Right atrium auricular region (tissue), 2 donors: Measurements from ENCODE around the gene SYNDIG1. TPM values are rescaled to one million over a fixed set of nuclear protein-coding genes. Genes with fewer than 3 reads are reported as not detected.

Experiments used
- DNase-seq: peaks from one replicate; pipeline ENCODE4 v3.0.0-alpha.2; 2019; ENCODE audit warnings: low spot score
- H3K27ac ChIP-seq, 2 donors: fragments of 200-600 bp; sonication (generic); 1 replicate in 1 of 2; 2 replicates in 1 of 2; pipeline ENCODE4 v1.5.1; 2016 to 2019
- H3K27me3 ChIP-seq, 2 donors: fragments of 200-600 bp; sonication (generic); one replicate each; pipeline versions ENCODE4 v1.5.1 to v1.6.0; 2017 to 2019
- H3K36me3 ChIP-seq: fragments of 200-600 bp; sonication (generic); one replicate; pipeline ENCODE4 v1.5.1; 2016
- H3K4me1 ChIP-seq, 2 donors: fragments of 200-600 bp; sonication (generic); one replicate each; pipeline versions ENCODE4 v1.5.1 to v1.6.0; 2017 to 2019
- H3K4me3 ChIP-seq, 2 donors: fragments of 200-600 bp; sonication (generic); 1 replicate in 1 of 2; 2 replicates in 1 of 2; pipeline ENCODE4 v1.5.1; 2017 to 2019; ENCODE audit warnings: mild to moderate bottlenecking in 1 of 2, moderate library complexity in 1 of 2
- H3K9me3 ChIP-seq, 2 donors: fragments of 200-600 bp; sonication (generic); one replicate each; pipeline ENCODE4 v1.5.1; 2019
- total RNA-seq, 2 donors: library from RNA; depleted of rRNA; stranded (reverse); fragments of >200 nt; gene quantifications; one replicate each; pipeline ENCODE4 v1.1.0, GENCODE V29; 2016
- TF ChIP-seq, protein P1 (sequence below), 2 donors: fragments of 200-600 bp; sonication (generic); IDR thresholded peaks; one replicate each; pipeline ENCODE4 v1.5.1; 2019; ENCODE audit warnings: antibody characterized with exemption in 2 of 2

SYNDIG1 gene
- total RNA-seq, 2 donors from 2014 or later, result 21.7 to 38.1 TPM

GRCh38 chr20:24695529-24696225, 226.2 kb downstream of the SYNDIG1 start:
- Histone ChIP-seq H3K9me3 (no peaks in the 10 kb centered on the region), H3K27me3 (no peaks in the 10 kb centered on the region), H3K36me3 (no peaks in the 10 kb centered on the region), H3K4me1 (peaks cover 0 to 14% of the 10 kb centered on the region in 2 donors), H3K27ac (no peak overlapping the region), H3K4me3 (no peak overlapping the region)
- TF ChIP-seq, protein P1, sequence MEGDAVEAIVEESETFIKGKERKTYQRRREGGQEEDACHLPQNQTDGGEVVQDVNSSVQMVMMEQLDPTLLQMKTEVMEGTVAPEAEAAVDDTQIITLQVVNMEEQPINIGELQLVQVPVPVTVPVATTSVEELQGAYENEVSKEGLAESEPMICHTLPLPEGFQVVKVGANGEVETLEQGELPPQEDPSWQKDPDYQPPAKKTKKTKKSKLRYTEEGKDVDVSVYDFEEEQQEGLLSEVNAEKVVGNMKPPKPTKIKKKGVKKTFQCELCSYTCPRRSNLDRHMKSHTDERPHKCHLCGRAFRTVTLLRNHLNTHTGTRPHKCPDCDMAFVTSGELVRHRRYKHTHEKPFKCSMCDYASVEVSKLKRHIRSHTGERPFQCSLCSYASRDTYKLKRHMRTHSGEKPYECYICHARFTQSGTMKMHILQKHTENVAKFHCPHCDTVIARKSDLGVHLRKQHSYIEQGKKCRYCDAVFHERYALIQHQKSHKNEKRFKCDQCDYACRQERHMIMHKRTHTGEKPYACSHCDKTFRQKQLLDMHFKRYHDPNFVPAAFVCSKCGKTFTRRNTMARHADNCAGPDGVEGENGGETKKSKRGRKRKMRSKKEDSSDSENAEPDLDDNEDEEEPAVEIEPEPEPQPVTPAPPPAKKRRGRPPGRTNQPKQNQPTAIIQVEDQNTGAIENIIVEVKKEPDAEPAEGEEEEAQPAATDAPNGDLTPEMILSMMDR (IDR thresholded peaks at IDR 0.05), result no peak
- DNase-seq, result peak; percentile 34

DNA sequence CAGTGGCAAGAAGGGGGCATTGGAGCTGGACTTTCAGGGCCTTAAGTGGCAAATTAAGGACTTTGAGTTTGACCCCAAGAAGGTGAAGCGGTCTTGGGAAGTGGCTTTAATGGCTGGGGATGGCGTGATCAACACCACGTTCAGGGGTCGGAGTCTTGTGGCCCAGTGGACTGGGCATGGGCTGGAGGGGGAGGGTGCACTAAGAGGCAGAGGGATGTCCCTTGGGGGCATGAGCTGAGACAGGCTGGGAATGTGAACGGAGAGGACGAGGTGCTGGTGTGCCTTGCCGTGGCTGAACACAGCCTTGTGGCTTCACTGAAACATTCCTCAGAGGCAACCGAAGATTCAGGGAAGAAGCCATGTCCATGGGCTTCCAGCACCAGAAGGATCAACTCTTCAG, 227.0 kb downstream of the SYNDIG1 start:
- no peak overlapping the region for H3K4me3 ChIP-seq
- DNase-seq, result peak; percentile 52
- no peaks in the 10 kb centered on the region for H3K9me3 ChIP-seq
- H3K27ac ChIP-seq, result no peak overlapping the region
- TF ChIP-seq, protein P1 (IDR thresholded peaks at IDR 0.05), result no peak
- peaks cover 0 to 14% of the 10 kb centered on the region in 2 donors for H3K4me1 ChIP-seq
- no peaks in the 10 kb centered on the region for H3K36me3 ChIP-seq
- H3K27me3 ChIP-seq, result no peaks in the 10 kb centered on the region

DNA sequence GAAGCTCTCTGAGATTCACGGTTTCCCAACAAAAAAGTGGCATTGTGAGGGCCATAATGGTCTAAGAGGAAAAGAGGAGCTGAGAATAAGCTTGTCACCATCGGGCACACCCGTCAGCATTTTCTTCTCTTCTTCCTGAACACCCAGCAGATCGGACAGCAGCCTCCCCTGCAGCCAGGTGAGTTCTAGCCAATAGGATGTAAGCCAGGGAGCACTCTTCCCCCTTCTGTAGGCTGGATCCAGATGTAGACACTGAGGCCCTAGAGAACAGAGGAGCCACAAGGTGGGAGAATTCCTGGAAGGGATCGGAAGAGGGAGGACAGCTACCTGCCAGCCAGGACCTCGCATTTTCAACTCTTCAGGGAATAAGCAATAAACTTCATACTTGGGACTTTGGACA, 228.0 kb downstream of the SYNDIG1 start:
- TF ChIP-seq, protein P1 (IDR thresholded peaks at IDR 0.05), result no peak
- peaks cover 0 to 14% of the 10 kb centered on the region in 2 donors for H3K4me1 ChIP-seq
- no peaks in the 10 kb centered on the region for H3K9me3 ChIP-seq
- no peaks in the 10 kb centered on the region for H3K27me3 ChIP-seq
- no peak overlapping the region for H3K4me3 ChIP-seq
- no peak overlapping the region for H3K27ac ChIP-seq
- peak; percentile 30 for DNase-seq
- no peaks in the 10 kb centered on the region for H3K36me3 ChIP-seq

DNA sequence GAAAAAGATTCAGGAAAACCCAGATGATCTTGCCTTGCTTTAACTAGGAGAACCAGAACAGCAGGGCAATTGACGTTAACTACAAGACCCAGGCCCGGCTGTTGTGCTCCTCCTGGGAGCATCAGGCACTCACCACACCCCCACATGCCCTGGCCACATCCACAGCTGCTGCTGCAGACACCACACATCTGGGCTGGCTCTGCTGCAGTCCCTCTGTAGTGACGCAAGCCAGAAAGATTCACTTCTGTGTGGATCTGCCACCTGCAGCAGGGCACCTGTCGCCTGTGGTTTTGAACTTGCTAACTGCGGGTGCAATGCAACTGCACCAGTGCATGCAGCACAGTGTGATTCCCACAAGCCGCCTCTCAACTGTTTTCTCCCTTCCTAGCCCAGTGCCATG, 228.8 kb downstream of the SYNDIG1 start:
- TF ChIP-seq, protein P1 (IDR thresholded peaks at IDR 0.05), result no peak
- H3K36me3 ChIP-seq, result no peaks in the 10 kb centered on the region
- H3K4me1 ChIP-seq, result peaks cover 0 to 14% of the 10 kb centered on the region in 2 donors
- no peak overlapping the region for H3K4me3 ChIP-seq
- DNase-seq, result peak; percentile 30
- no peaks in the 10 kb centered on the region for H3K27me3 ChIP-seq
- H3K9me3 ChIP-seq, result no peaks in the 10 kb centered on the region
- H3K27ac ChIP-seq, result no peak overlapping the region

- Histone ChIP-seq H3K9me3 (no peaks in the 10 kb centered on the region), H3K27me3 (no peaks in the 10 kb centered on the region), H3K27ac (no peak overlapping the region), H3K4me3 (no peak overlapping the region), H3K36me3 (no peaks in the 10 kb centered on the region), H3K4me1 (peaks cover 0 to 11% of the 10 kb centered on the region in 2 donors)
- DNase-seq, result no peak
- TF ChIP-seq, protein P1 (IDR thresholded peaks at IDR 0.05), result no peak
Observed at GRCh38 chr20:24698706-24699206, 229.3 kb downstream of the SYNDIG1 start.
